Measurements from ENCODE around the gene DHRS9.

DHRS9 gene

GRCh38 chr2:169029341-169029740 is 40.0 kb upstream of the DHRS9 start:
- Histone ChIP-seq H4K20me1 (ENCODE audit: low read depth, low read length) (no peaks in the 10 kb centered on the region), H3K4me2 (ENCODE audit: low read depth, low read length, poor library complexity, severe bottlenecking) (no peak overlapping the region), H3K9me3 (ENCODE audit: insufficient read depth, low read length) (no peaks in the 10 kb centered on the region), H3F3A (ENCODE audit: insufficient read depth) (no peaks in the 10 kb centered on the region), H3K27ac (ENCODE audit: low read depth, low read length) (no peak overlapping the region), H3K9me2 (replicated peaks; ENCODE audit: insufficient read depth, low read length) (no peaks in the 10 kb centered on the region), H3K27me3 (ENCODE audit: low read length) (no peaks in the 10 kb centered on the region), H3K9ac (ENCODE audit: low read length) (no peak overlapping the region), H3K36me3 (ENCODE audit: low read length) (no peaks in the 10 kb centered on the region), H3K79me2 (ENCODE audit: insufficient read depth, low read length) (no peaks in the 10 kb centered on the region), H3K4me3 (ENCODE audit: insufficient read depth, low read length, poor library complexity, severe bottlenecking) (no peak overlapping the region), H2AFZ (ENCODE audit: low read depth, low read length, severe bottlenecking) (no peak overlapping the region)
- TF ChIP-seq CTCF (IDR thresholded peaks at IDR 0.05; ENCODE audit: insufficient read depth, low read length, poor library complexity, severe bottlenecking), result no peak

DNA sequence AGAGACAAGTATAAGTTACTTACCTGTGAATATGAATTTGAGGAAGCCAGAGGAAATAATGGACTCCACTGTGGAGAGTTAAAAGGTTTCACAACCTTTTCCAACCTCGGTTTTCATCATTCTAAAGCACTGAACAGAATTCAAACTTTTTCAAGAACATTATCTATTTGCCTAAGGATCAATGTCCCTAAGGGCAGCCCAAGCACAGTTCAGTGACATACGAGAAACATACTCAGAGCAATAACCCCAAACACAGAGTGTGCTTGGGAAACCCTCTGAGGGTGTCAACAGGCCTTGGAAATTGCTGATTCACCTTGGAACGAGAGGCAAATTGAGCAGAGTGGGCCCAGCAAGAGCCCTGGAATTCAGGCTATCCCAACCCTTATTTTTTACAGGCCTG is 38.2 kb upstream of the DHRS9 start, which contains the start of gene ABCB11:
TSS of gene ABCB11 (minus strand) at position 123 of the 400 bp plus-strand sequence. CDS start 13,199 bp downstream, outside the sequence.
- H3K9me2 ChIP-seq (replicated peaks; ENCODE audit: insufficient read depth, low read length), result no peaks in the 10 kb centered on the region
- H3K79me2 ChIP-seq (ENCODE audit: insufficient read depth, low read length), result no peaks in the 10 kb centered on the region
- no peak within 1 kb of the TSS for H3K9ac ChIP-seq (ENCODE audit: low read length)
- no peak within 1 kb of the TSS for H3K4me3 ChIP-seq (ENCODE audit: insufficient read depth, low read length, poor library complexity, severe bottlenecking)
- no peaks in the 10 kb centered on the region for H3K9me3 ChIP-seq (ENCODE audit: insufficient read depth, low read length)
- H3F3A ChIP-seq (ENCODE audit: insufficient read depth), result no peaks in the 10 kb centered on the region
- no peak within 1 kb of the TSS for H3K27ac ChIP-seq (ENCODE audit: low read depth, low read length)
- no peaks in the 10 kb centered on the region for H3K36me3 ChIP-seq (ENCODE audit: low read length)
- TF ChIP-seq EZH2phosphoT487 (conservative IDR thresholded peaks at IDR 0.05; ENCODE audit: low read length) (no peak), CTCF (IDR thresholded peaks at IDR 0.05; ENCODE audit: insufficient read depth, low read length, poor library complexity, severe bottlenecking) (no peak)
- H3K27me3 ChIP-seq (ENCODE audit: low read length), result no peaks in the 10 kb centered on the region
- H4K20me1 ChIP-seq (ENCODE audit: low read depth, low read length), result no peaks in the 10 kb centered on the region
- no peak within 1 kb of the TSS for H2AFZ ChIP-seq (ENCODE audit: low read depth, low read length, severe bottlenecking)
- H3K4me2 ChIP-seq (ENCODE audit: low read depth, low read length, poor library complexity, severe bottlenecking), result no peak within 1 kb of the TSS

DNA sequence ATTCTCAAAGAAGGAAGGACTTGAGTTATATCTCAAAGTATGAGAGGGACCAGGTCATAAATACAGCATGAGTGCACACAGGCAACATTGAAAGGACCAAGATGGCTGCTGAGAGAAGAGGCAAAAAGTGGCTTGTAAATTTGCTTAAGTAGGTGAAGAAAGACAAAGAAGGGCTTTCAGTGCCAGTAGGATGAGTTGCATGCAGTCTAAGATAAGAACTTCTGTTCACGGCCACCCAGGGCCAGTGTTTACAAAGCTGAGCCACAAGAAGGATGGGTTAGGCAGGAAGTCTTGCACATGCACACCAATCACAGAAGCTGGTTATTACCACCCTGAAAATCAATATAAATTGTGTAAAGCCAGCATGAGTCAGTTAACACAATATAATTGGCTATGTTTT is 35.1 kb upstream of the DHRS9 start:
- no peak overlapping the region for H3K4me3 ChIP-seq (ENCODE audit: insufficient read depth, low read length, poor library complexity, severe bottlenecking)
- H3K9me2 ChIP-seq (replicated peaks; ENCODE audit: insufficient read depth, low read length), result no peaks in the 10 kb centered on the region
- H3K4me2 ChIP-seq (ENCODE audit: low read depth, low read length, poor library complexity, severe bottlenecking), result no peak overlapping the region
- no peaks in the 10 kb centered on the region for H4K20me1 ChIP-seq (ENCODE audit: low read depth, low read length)
- no peak overlapping the region for H3K27ac ChIP-seq (ENCODE audit: low read depth, low read length)
- no peaks in the 10 kb centered on the region for H3K27me3 ChIP-seq (ENCODE audit: low read length)
- H3K9me3 ChIP-seq (ENCODE audit: insufficient read depth, low read length), result no peaks in the 10 kb centered on the region
- TF ChIP-seq EZH2phosphoT487 (conservative IDR thresholded peaks at IDR 0.05; ENCODE audit: low read length), result no peak
- no peak for TF ChIP-seq CTCF (IDR thresholded peaks at IDR 0.05; ENCODE audit: insufficient read depth, low read length, poor library complexity, severe bottlenecking)
- H2AFZ ChIP-seq (ENCODE audit: low read depth, low read length, severe bottlenecking), result no peak overlapping the region
- no peaks in the 10 kb centered on the region for H3K36me3 ChIP-seq (ENCODE audit: low read length)
- H3F3A ChIP-seq (ENCODE audit: insufficient read depth), result no peaks in the 10 kb centered on the region
- H3K79me2 ChIP-seq (ENCODE audit: insufficient read depth, low read length), result no peaks in the 10 kb centered on the region
- no peak overlapping the region for H3K9ac ChIP-seq (ENCODE audit: low read length)
